ENCODE data around the gene PRRX2. TPM values are rescaled to one million over a fixed set of nuclear protein-coding genes. Genes with fewer than 3 reads are reported as not detected.

The PRRX2 gene
- total and polyA plus RNA-seq, 2 of the 13 experiments (the other 11 are each of a cell fraction or from before 2014, with no cell fraction given) = 0.05 TPM; not detected in 1

GRCh38 chr9:129731477-129732085 is 66.1 kb downstream of the PRRX2 start:
- FAIRE-seq = no peak
- Histone ChIP-seq H4K20me1 (ENCODE audit: insufficient read depth, low read length) (no peaks in the 10 kb centered on the region), H3K27me3 (ENCODE audit: control insufficient read depth in 1 of 2, insufficient read depth in 2 of 2, low read length in 2 of 2) (peaks cover 6 to 38% of the 10 kb centered on the region in 2 experiments; a peak in 3 of 5 replicates), H3K4me3 (replicated peaks in 1 of 3; ENCODE audit: insufficient read depth in 1 of 3, low read depth in 2 of 3, low read length in 3 of 3) (no peak overlapping the region), H3K4me2 (ENCODE audit: low read depth, low read length) (no peak overlapping the region), H3K4me1 (ENCODE audit: insufficient read depth, low read length) (no peaks in the 10 kb centered on the region), H3K9me3 (ENCODE audit: low read length) (no peaks in the 10 kb centered on the region), H3K27ac (ENCODE audit: extremely low read length, insufficient read depth, low read length) (no peak overlapping the region), H3K9ac (ENCODE audit: insufficient read depth, low read depth, low read length) (no peak overlapping the region), H2AFZ (ENCODE audit: low read length) (no peak overlapping the region), H3K79me2 (ENCODE audit: insufficient read depth, low read length) (no peaks in the 10 kb centered on the region), H3K36me3 (replicated peaks in 1 of 2; ENCODE audit: control insufficient read depth in 1 of 2, insufficient read depth in 2 of 2, low read length in 2 of 2) (no peaks in the 10 kb centered on the region)
- 19% methylated on average over 6 of the region's 6 CpGs for WGBS (ENCODE audit: low lambda C conversion rate)
- ATAC-seq = no peak
- no TSS peak for BruUV-seq (replicated peaks)
- TF ChIP-seq, protein P1, sequence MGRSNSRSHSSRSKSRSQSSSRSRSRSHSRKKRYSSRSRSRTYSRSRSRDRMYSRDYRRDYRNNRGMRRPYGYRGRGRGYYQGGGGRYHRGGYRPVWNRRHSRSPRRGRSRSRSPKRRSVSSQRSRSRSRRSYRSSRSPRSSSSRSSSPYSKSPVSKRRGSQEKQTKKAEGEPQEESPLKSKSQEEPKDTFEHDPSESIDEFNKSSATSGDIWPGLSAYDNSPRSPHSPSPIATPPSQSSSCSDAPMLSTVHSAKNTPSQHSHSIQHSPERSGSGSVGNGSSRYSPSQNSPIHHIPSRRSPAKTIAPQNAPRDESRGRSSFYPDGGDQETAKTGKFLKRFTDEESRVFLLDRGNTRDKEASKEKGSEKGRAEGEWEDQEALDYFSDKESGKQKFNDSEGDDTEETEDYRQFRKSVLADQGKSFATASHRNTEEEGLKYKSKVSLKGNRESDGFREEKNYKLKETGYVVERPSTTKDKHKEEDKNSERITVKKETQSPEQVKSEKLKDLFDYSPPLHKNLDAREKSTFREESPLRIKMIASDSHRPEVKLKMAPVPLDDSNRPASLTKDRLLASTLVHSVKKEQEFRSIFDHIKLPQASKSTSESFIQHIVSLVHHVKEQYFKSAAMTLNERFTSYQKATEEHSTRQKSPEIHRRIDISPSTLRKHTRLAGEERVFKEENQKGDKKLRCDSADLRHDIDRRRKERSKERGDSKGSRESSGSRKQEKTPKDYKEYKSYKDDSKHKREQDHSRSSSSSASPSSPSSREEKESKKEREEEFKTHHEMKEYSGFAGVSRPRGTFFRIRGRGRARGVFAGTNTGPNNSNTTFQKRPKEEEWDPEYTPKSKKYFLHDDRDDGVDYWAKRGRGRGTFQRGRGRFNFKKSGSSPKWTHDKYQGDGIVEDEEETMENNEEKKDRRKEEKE (IDR thresholded peaks at IDR 0.05) = no peak
- TF ChIP-seq SALL2 (CRISPR knock-in tag; IDR thresholded peaks at IDR 0.05) = no peak
- TF ChIP-seq FOSL2 (CRISPR knock-in tag; IDR thresholded peaks at IDR 0.05) = no peak
- no peak for TF ChIP-seq JUND (CRISPR knock-in tag; IDR thresholded peaks at IDR 0.05)
- TF ChIP-seq DZIP1 (CRISPR knock-in tag; IDR thresholded peaks at IDR 0.05) = no peak
- TF ChIP-seq KLF9 (CRISPR knock-in tag; IDR thresholded peaks at IDR 0.05; ENCODE audit: low read depth) = no peak
- no peak for TF ChIP-seq ZNF552 (CRISPR knock-in tag; IDR thresholded peaks at IDR 0.05; ENCODE audit: borderline replicate concordance)
- no peak for TF ChIP-seq MTA3 (CRISPR knock-in tag; IDR thresholded peaks at IDR 0.05)
- no peak for TF ChIP-seq MAFF (IDR thresholded peaks at IDR 0.05; ENCODE audit: low read depth, low read length)
- TF ChIP-seq ZNF639 (CRISPR knock-in tag; conservative IDR thresholded peaks at IDR 0.05) = no peak
- no peak for TF ChIP-seq ZNF350 (CRISPR knock-in tag; IDR thresholded peaks at IDR 0.05; ENCODE audit: borderline replicate concordance, low read depth)
- CTCF ChIA-PET (ENCODE audit: low intra/inter-chr PET ratio, low total read pairs) = no interaction called here
- no peak for DNase-seq (ENCODE audit: low spot score)
- intact Hi-C loops (cut with micrococcal nuclease; ENCODE audit: unreplicated experiment) (no loop called here), in situ Hi-C loops (cut with HindIII; ENCODE audit: extremely low pct_ligation_motif_present, low pct_unique_long_range_greater_than_20kb) (no loop called here)
- POLR2A ChIA-PET = no interaction called here

Measured in HepG2 (cell line).